Caco-2 (cell line): Measurements from ENCODE around the gene EXOC1. TPM values are rescaled to one million over a fixed set of nuclear protein-coding genes. Genes with fewer than 3 reads are reported as not detected.

Experiments used
- BruUV-seq: library from RNA; stranded (reverse); fragments of 400-500 nt; replicated peaks from 2 replicates; lab custom pipeline; 2021; lab: Mats Ljungman, UMichigan
- CTCF ChIA-PET: fragments of 300-600 bp; sonication (Branson Sonifier 250); formaldehyde crosslinking; loops from one replicate; lab custom pipeline; 2022; ENCODE audit warnings: antibody characterized with exemption; lab: Charles Lee
- POLR2A ChIA-PET: fragments of 300-600 bp; sonication (Branson Sonifier 250); formaldehyde crosslinking; loops from one replicate; lab custom pipeline; 2022; ENCODE audit warnings: antibody characterized with exemption; lab: Charles Lee
- DNase-seq, 2 experiments: peaks; one replicate each; pipeline versions ENCODE4 v3.0.0 to v3.0.0-alpha.2; 2020 to 2022
- H3K27me3 ChIP-seq: replicated peaks from 2 replicates; pipeline ENCODE4 v1.6.0; 2011; ENCODE audit warnings: low read length; ENCODE audit not compliant: control insufficient read depth, insufficient read depth
- H3K36me3 ChIP-seq: 2 replicates; pipeline ENCODE4 v1.5.1; 2011; ENCODE audit warnings: low read length; ENCODE audit not compliant: control insufficient read depth, insufficient read depth
- H3K4me1 ChIP-seq: fragments of 250-450 bp; sonication (Bioruptor Pico); 2 replicates; pipeline ENCODE4 v1.5.1; 2020; ENCODE audit warnings: mild to moderate bottlenecking
- H3K4me3 ChIP-seq: 2 replicates; pipeline ENCODE4 v1.5.1; 2011; ENCODE audit warnings: low read depth, mild to moderate bottlenecking, control low read depth, low read length
- H3K9me3 ChIP-seq: fragments of 250-450 bp; sonication (Bioruptor Pico); 2 replicates; pipeline ENCODE4 v1.5.1; 2020; ENCODE audit warnings: mild to moderate bottlenecking, moderate library complexity
- H3K27ac Mint-ChIP-seq: one replicate; pipeline ENCODE4 v1.8.0; 2022; ENCODE audit warnings: mixed read lengths; ENCODE audit not compliant: unreplicated experiment
- H3K27me3 Mint-ChIP-seq: one replicate; pipeline ENCODE4 v1.8.0; 2022; ENCODE audit warnings: mixed read lengths; ENCODE audit not compliant: insufficient read depth, unreplicated experiment
- H3K36me3 Mint-ChIP-seq: one replicate; pipeline ENCODE4 v1.8.0; 2022; ENCODE audit warnings: mild to moderate bottlenecking, mixed read lengths; ENCODE audit not compliant: insufficient read depth, unreplicated experiment
- H3K4me1 Mint-ChIP-seq: one replicate; pipeline ENCODE4 v1.8.0; 2022; ENCODE audit warnings: low read depth, mixed read lengths; ENCODE audit not compliant: unreplicated experiment
- H3K4me3 Mint-ChIP-seq: one replicate; pipeline ENCODE4 v1.8.0; 2022; ENCODE audit warnings: mild to moderate bottlenecking, moderate library complexity, mixed read lengths; ENCODE audit not compliant: unreplicated experiment
- H3K9me3 Mint-ChIP-seq: one replicate; pipeline ENCODE4 v1.8.0; 2022; ENCODE audit warnings: mixed read lengths; ENCODE audit not compliant: unreplicated experiment
- CTCF ChIP-seq, 2 experiments: fragments of 200-600 bp in 1 of 2; IDR thresholded peaks; 1 replicate in 1 of 2; 2 replicates in 1 of 2; pipeline versions ENCODE4 v1.5.1 to v1.8.0; 2011 to 2022; ENCODE audit warnings: antibody characterized with exemption in 1 of 2, control low read depth in 1 of 2, inconsistent platforms in 1 of 2, low read depth in 1 of 2, low read length in 1 of 2, mild to moderate bottlenecking in 1 of 2, moderate library complexity in 1 of 2; ENCODE audit not compliant: insufficient read depth in 1 of 2, severe bottlenecking in 1 of 2, unreplicated experiment in 1 of 2
- intact Hi-C: fragments of 100-400 bp; cut with micrococcal nuclease; formaldehyde crosslinking; loops from one replicate; pipeline ENCODE4 v1.10.0; 2022; ENCODE audit not compliant: unreplicated experiment
- total RNA-seq: library from RNA; stranded (reverse); gene quantifications from 2 replicates; pipeline ENCODE4 v1.2.3, GENCODE V29; 2022

EXOC1 gene
- total RNA-seq, 1 experiment from 2014 or later = 19.9 TPM

- no peak for TF ChIP-seq CTCF (IDR thresholded peaks at IDR 0.05; ENCODE audit: insufficient read depth in 1 of 2, low read depth in 1 of 2, low read length in 1 of 2, severe bottlenecking in 1 of 2, unreplicated experiment in 1 of 2)
- H3K36me3 ChIP-seq = no peaks in the 10 kb centered on the region
- H3K9me3 ChIP-seq = no peaks in the 10 kb centered on the region
- no peaks in the 10 kb centered on the region for H3K4me1 Mint-ChIP-seq
- ChIA-PET CTCF (no interaction called here), POLR2A (no interaction called here)
- H3K4me3 Mint-ChIP-seq = no peak within 1 kb of the TSS
- H3K27me3 ChIP-seq = no peaks in the 10 kb centered on the region
- BruUV-seq = no TSS peak
- DNase-seq = no peak
- peaks cover 5% of the 10 kb centered on the region for H3K27me3 Mint-ChIP-seq
- H3K36me3 Mint-ChIP-seq = no peaks in the 10 kb centered on the region
- intact Hi-C loops = no loop called here
- no peaks in the 10 kb centered on the region for H3K9me3 Mint-ChIP-seq
- H3K4me1 ChIP-seq = no peaks in the 10 kb centered on the region
- H3K27ac Mint-ChIP-seq = no peak within 1 kb of the TSS
- H3K4me3 ChIP-seq = no peak within 1 kb of the TSS
Observed at GRCh38 chr4:55819634-55820033, 33.8 kb upstream of the EXOC1 start, which contains the start of gene EXOC1L. TSS of gene EXOC1L (plus strand) at chr4:55819790. CDS start at chr4:55820027, 237 bp downstream.

GRCh38 chr4:55820279-55820678 lies 33.2 kb upstream of the EXOC1 start:
- no peak for DNase-seq
- H3K27me3 ChIP-seq = no peaks in the 10 kb centered on the region
- Mint-ChIP-seq H3K27ac (no peak overlapping the region), H3K36me3 (no peaks in the 10 kb centered on the region), H3K9me3 (no peaks in the 10 kb centered on the region), H3K4me3 (no peak overlapping the region), H3K4me1 (no peaks in the 10 kb centered on the region), H3K27me3 (peaks cover 5% of the 10 kb centered on the region)
- H3K4me3 ChIP-seq = no peak overlapping the region
- TF ChIP-seq CTCF (IDR thresholded peaks at IDR 0.05; ENCODE audit: insufficient read depth in 1 of 2, low read depth in 1 of 2, low read length in 1 of 2, severe bottlenecking in 1 of 2, unreplicated experiment in 1 of 2) = no peak
- intact Hi-C loops = no loop called here
- CTCF ChIA-PET = no interaction called here
- H3K4me1 ChIP-seq = no peaks in the 10 kb centered on the region
- H3K9me3 ChIP-seq = no peaks in the 10 kb centered on the region
- no peaks in the 10 kb centered on the region for H3K36me3 ChIP-seq
- POLR2A ChIA-PET = no interaction called here
- no TSS peak for BruUV-seq

GRCh38 chr4:55822329-55822728 lies 31.1 kb upstream of the EXOC1 start:
- Histone ChIP-seq H3K9me3 (no peaks in the 10 kb centered on the region), H3K4me3 (no peak overlapping the region), H3K4me1 (no peaks in the 10 kb centered on the region), H3K27me3 (no peaks in the 10 kb centered on the region), H3K36me3 (no peaks in the 10 kb centered on the region)
- H3K36me3 Mint-ChIP-seq = no peaks in the 10 kb centered on the region
- H3K4me3 Mint-ChIP-seq = no peak overlapping the region
- H3K27me3 Mint-ChIP-seq = peaks cover 8% of the 10 kb centered on the region
- H3K4me1 Mint-ChIP-seq = no peaks in the 10 kb centered on the region
- BruUV-seq = no TSS peak
- TF ChIP-seq CTCF (IDR thresholded peaks at IDR 0.05; ENCODE audit: insufficient read depth in 1 of 2, low read depth in 1 of 2, low read length in 1 of 2, severe bottlenecking in 1 of 2, unreplicated experiment in 1 of 2) = no peak
- H3K27ac Mint-ChIP-seq = no peak overlapping the region
- intact Hi-C loops = no loop called here
- DNase-seq = no peak
- no peaks in the 10 kb centered on the region for H3K9me3 Mint-ChIP-seq
- POLR2A ChIA-PET = no interaction called here
- CTCF ChIA-PET = no interaction called here
